Measurements from ENCODE around the gene ADPRH.

ADPRH gene

GRCh38 chr3:119631516-119631915 lies 52.2 kb downstream of the ADPRH start:
- no peak for DNase-seq

DNA sequence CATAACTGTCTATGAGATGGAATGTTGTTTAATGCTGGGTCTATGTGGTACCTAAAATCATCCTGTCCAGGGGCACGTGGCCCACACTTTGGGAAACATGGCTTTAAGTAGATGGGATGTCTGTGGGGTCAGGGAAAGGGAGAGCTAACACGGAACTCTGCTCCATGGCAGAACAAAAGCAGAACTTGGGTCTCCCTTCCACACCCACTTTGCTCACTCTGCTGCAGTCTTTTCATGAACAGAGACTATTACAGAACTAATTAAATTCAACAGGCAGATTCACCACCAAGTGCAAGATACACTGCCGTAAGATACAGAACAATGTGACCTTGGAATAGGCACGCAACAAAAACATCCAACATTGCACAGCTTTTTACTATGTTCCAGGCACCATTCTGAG lies 52.9 kb downstream of the ADPRH start:
- no peak for DNase-seq

- DNase-seq, result no peak
These were observed 53.5 kb downstream of the ADPRH start for GRCh38 chr3:119632829-119633228.

- DNase-seq, result no peak
These were observed 56.4 kb downstream of the ADPRH start for GRCh38 chr3:119635719-119636118.

DNA sequence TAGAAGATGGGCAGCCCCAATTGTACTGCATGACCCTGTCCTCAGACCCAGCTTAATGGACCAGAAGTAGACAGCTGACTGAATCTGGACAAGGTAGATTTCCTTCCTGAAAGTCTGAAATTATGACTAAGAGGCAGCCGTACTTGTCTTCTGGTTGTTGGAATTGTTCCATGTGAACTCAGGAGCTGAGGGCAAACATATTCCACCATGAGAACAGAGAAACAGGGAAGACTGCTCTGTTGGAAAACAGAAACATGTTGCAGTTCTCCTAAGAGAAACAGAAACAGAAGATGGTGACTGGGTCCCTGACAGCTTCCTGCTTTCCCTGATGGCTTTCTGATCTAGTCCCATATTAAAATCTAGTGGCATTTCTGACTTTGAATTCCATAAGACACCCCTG lies 57.0 kb downstream of the ADPRH start:
- no peak for DNase-seq

GRCh38 chr3:119636891-119637611 lies 57.8 kb downstream of the ADPRH start:
- no peak for DNase-seq

GRCh38 chr3:119637679-119638477 lies 58.6 kb downstream of the ADPRH start:
- no peak for DNase-seq

Measured in activated CD8-positive, alpha-beta memory T cell treated with anti-CD3 and anti-CD28 coated beads, Interleukin-2, amount 50 U/mL, for 48 hours (primary cell).